Ectodermal cell (in vitro differentiated cells): ENCODE results near the gene FOXL3.
"Not testable (repeated sequence)": the region's sequence is repeated elsewhere in the genome, so short reads cannot be mapped to it uniquely, and the experiment has no call there.

Experiments
- H3K27ac ChIP-seq: 2 replicates; pipeline ENCODE4 v1.7.0; 2013; ENCODE audit warnings: mild to moderate bottlenecking, low read depth, low read length; ENCODE audit not compliant: insufficient read depth, poor library complexity, severe bottlenecking
- H3K27me3 ChIP-seq: 2 replicates; pipeline ENCODE4 v1.7.0; 2013; ENCODE audit warnings: mild to moderate bottlenecking, low read length; ENCODE audit not compliant: insufficient read depth, control insufficient read depth, poor library complexity, severe bottlenecking
- H3K36me3 ChIP-seq: one replicate; pipeline ENCODE4 v1.7.0; 2013; ENCODE audit warnings: low read length; ENCODE audit not compliant: control insufficient read depth, insufficient read depth
- H3K4me1 ChIP-seq: one replicate; pipeline ENCODE4 v1.7.0; 2013; ENCODE audit warnings: low read length; ENCODE audit not compliant: control insufficient read depth, insufficient read depth
- H3K4me3 ChIP-seq: 2 replicates; pipeline ENCODE4 v1.7.0; 2013; ENCODE audit warnings: low read depth, low read length, control low read depth; ENCODE audit not compliant: insufficient read depth
- H3K9me3 ChIP-seq: 2 replicates; pipeline ENCODE4 v1.7.0; 2013; ENCODE audit warnings: mild to moderate bottlenecking, low read length, moderate library complexity; ENCODE audit not compliant: control insufficient read depth
- WGBS, 2 experiments: methylation state at CpG; one replicate each; pipeline ENCODE4 v1.1.7; 2013; ENCODE audit warnings: missing lambda C conversion rate in 2 of 2; 5-methylcytosine and 5-hydroxymethylcytosine counted together

The FOXL3 gene

DNA sequence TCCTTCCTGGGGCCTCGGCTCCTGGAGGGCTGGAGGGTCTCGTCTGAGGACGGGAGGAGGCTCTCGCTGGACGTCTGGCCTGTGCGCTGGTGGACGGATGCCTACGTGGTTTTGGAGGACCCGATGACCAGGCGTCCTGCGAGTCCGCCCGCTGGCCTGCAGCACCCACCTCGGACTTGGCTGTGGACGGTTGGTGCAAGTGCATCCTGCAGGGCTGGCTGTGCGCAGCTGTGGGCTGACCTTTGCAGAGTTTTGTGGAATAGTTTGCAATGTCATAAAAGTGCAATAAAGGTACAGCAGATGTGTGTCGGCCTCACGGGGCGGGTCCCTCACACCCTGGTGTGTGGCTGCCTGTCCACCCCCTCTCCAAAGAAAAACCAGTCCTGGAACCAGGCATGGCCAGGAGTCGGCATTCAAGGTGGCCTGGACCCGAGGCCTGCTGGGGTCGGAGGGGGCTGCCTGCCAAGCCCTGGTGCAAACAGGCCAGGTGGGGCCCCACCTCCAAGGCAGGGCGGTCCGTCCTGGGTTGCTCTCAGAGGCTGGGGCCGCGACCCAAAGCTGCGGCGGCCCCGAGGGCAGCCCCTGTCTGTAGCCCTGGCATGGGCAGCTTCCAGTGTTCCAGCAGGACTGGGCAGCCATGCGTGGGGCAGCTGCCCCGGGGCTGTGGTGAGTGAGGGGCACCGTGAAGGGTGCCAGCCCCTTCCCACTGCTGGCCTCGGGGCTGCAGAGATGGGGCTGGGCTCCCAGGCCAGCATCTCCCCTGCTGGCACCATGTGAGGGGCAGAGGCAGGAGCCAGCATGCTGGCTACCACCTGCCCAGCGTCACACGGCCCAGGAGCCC, 29.3 kb upstream of the FOXL3 start:
- Histone ChIP-seq H3K27ac (no peak overlapping the region), H3K4me3 (no peak overlapping the region), H3K36me3 (no peaks in the 10 kb centered on the region), H3K4me1 (no peaks in the 10 kb centered on the region), H3K9me3 (peaks cover 2% of the 10 kb centered on the region), H3K27me3 (no peaks in the 10 kb centered on the region)
- 90% methylated on average over 35 of the region's 35 CpGs for WGBS, 2 experiments

DNA sequence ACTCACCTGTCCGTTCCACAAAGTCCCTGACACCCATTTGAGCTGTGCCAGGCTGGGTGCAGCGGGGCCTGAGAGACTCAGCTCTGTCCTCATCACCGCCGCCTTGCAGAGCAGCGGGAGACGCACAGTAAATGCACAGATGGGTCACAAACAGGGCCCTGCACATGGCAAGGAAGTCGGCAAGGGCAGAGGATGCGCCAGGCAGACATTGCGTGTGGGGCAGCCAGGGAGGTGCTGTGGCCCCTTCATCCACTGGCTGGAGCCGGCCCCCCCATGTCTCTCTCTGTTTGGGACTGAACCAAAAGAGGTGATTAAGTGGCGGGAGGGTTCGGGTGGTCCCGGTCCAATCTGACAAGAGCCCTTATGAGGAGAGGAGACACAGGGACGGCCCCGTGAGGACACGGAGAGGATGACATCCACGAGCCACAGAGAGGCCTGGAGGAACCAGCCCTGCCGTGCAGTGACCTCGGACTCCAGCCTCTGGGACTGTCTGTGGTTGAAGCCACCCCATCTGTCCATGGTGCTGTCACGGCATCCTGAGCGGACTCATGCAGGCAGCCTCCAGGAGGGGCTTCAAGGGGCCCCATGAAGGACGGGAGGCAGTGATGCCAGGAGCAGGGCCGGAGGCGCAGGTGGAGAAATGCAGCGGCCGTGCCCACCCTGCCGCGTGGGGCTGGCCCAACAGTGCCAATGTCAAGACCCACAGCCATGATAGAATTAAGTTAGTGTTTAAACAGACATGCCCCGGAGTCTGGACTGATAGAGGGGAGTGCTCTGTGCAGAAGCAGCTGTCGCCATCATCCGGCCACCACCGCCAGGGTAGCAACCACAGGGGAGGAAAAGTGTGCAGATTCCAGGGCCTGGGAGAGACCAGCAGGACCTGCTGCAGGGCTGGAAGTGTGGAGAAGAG, 28.4 kb upstream of the FOXL3 start:
- WGBS, 2 experiments = 89 to 90% methylated on average over 32 of the region's 32 CpGs

DNA sequence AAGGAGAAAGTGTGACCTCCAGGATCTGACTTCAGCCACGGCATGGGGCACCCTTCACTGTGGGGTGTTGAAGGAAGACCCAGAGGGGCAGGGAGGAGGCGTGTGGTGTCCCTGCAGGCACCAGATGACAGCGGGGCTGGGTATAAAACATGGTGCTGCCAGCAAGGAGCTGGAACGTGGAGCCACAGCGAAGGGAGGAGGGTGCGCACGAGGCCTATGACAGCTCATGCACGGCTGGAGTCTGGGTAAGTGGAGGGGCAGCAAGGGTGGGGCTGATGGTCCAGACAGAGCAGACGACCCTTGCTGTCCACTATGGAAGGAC, 27.8 kb upstream of the FOXL3 start:
- H3K27ac ChIP-seq = no peak overlapping the region
- H3K4me1 ChIP-seq = no peaks in the 10 kb centered on the region
- no peaks in the 10 kb centered on the region for H3K27me3 ChIP-seq
- H3K4me3 ChIP-seq = no peak overlapping the region
- no peaks in the 10 kb centered on the region for H3K36me3 ChIP-seq
- H3K9me3 ChIP-seq = peaks cover 2% of the 10 kb centered on the region
- WGBS, 2 experiments = 95 to 96% methylated on average over 9 of the region's 9 CpGs

More for the DNA sequence above, 28.4 kb upstream of the FOXL3 start:
- no peaks in the 10 kb centered on the region for H3K4me1 ChIP-seq
- H3K9me3 ChIP-seq = peaks cover 2% of the 10 kb centered on the region
- H3K36me3 ChIP-seq = no peaks in the 10 kb centered on the region
- H3K4me3 ChIP-seq = no peak overlapping the region
- H3K27me3 ChIP-seq = no peaks in the 10 kb centered on the region
- no peak overlapping the region for H3K27ac ChIP-seq

DNA sequence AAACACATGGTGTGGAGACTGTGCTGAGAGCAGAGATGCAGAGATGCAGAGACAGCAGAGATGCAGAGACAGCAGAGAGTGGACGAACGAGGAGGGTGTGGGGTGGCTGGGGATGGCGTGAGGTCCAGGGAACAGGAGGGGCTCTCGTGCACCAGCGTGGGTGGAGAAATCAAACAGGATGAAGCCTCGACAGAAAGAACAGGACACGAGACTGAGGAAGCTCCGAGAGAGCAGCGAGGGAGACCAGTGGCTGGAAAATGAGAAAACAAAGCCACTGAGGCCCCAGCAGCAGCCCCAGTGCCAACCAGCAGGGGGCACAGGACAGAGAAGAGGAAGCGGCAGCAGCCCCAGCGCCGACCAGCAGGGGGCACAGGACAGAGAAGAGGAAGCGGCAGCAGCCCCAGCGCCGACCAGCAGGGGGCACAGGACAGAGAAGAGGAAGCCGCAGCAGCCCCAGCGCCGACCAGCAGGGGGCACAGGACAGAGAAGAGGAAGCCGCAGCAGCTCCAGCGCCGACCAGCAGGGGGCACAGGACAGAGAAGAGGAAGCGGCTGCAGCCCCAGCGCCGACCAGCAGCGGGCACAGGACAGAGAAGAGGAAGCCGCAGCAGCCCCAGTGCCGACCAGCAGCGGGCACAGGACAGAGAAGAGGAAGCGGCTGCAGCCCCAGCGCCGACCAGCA, 27.2 kb upstream of the FOXL3 start:
- H3K27ac ChIP-seq = not testable (repeated sequence)

DNA sequence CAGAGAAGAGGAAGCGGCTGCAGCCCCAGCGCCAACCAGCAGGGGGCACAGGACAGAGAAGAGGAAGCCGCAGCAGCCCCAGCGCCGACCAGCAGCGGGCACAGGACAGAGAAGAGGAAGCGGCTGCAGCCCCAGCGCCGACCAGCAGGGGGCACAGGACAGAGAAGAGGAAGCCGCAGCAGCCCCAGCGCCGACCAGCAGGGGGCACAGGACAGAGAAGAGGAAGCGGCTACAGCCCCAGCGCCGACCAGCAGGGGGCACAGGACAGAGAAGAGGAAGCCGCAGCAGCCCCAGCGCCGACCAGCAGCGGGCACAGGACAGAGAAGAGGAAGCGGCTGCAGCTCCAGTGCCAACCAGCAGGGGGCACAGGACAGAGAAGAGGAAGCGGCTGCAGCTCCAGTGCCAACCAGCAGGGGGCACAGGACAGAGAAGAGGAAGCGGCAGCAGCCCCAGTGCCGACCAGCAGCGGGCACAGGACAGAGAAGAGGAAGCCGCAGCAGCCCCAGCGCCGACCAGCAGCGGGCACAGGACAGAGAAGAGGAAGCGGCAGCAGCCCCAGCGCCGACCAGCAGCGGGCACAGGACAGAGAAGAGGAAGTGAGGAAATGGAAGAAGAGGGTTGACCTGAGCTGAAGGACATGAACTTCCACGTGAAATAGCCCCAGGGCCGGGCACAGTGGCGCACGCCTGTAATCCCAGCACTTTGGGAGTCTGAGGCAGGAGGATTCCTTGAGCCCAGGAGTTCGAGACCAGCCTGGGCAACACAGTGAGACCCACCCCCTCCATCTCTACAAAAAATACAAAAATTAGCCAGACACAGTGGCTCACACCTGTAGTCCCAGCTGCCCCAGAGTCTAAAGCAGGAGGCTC, 26.3 kb upstream of the FOXL3 start:
- H3K36me3 ChIP-seq, H3K9me3 ChIP-seq, H3K27me3 ChIP-seq, H3K4me3 ChIP-seq, H3K27ac ChIP-seq, H3K4me1 ChIP-seq: not testable (repeated sequence)
- WGBS, 2 experiments = 79 to 89% methylated on average over 12 to 21 of the region's 37 CpGs

More for the DNA sequence above, 27.2 kb upstream of the FOXL3 start:
- not testable (repeated sequence) for H3K4me3 ChIP-seq, H3K4me1 ChIP-seq, H3K27me3 ChIP-seq, H3K36me3 ChIP-seq, H3K9me3 ChIP-seq
- 85% methylated on average over 25 of the region's 31 CpGs for WGBS, 2 experiments

DNA sequence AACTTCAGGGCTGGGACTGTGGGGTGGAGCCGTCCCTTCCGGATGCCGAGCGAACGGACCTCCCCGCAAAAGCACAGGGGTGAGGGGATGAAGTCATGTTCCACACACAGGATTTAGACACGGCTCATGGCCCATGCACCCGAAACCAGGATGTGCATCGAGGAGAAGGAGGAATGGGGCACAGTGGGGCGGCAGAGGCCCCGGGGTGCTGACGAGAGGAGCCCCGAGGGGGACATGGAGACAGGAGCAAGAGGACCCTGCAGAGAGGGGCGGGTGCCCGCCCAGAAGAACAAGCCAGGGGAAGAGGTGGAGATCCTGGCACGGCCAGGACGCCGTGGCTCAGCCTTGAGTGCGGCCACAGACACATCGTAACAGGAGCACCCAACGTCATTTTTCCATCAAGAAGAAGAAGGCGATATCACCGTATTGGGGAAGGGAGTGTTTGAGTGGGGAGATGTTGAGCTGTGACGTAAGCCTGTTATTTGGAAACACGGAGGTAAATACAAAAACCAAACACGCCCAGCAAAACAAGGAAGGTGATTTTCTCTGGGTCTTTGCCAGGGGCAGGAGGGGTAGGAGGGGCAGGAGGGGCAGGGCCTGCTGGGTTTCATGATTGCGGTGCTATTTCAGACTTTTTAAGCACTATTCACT, 25.3 kb upstream of the FOXL3 start:
- H3K36me3 ChIP-seq = no peaks in the 10 kb centered on the region
- WGBS, 2 experiments = 93 to 94% methylated on average over 27 of the region's 27 CpGs
- no peaks in the 10 kb centered on the region for H3K4me1 ChIP-seq
- H3K27me3 ChIP-seq = no peaks in the 10 kb centered on the region
- no peak overlapping the region for H3K4me3 ChIP-seq
- H3K27ac ChIP-seq = no peak overlapping the region
- H3K9me3 ChIP-seq = peaks cover 2% of the 10 kb centered on the region

DNA sequence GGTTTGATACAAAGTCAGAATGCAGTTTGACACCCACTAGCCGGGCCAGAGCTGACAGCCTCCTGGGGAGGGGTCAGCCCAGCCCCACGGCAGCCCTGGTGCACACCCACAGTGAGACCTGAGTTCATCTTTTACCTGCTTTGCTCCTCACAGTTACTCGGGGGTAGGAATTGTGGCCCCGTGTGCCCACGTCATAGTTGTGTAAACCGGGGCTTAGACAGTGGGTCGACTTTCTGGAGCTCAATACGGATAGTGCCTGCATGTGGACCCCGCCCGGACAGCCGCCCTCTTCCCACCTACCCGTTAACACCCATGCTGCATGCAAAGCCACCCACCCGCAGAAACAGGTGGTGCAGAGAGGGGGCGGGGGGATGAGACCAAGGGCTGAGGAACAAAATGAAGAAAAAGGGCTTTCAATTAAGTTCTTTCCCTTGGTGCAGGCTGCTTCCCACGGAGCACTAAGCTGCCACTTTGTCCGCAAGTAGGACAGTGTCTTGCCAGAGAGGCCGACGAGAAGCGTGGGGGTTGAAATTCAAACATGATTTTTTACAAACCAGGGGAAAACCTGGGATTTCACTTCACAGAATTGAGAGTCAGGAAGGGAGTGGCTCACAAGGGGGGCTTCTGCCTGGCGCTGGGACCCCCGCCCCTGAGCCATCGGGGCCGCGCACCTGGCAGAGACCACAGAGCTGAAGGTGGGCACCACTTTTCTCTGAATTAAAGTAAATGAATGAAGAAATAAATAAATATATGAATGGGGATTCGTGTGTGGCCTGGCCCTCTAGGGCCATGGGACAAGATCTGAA, 24.6 kb upstream of the FOXL3 start:
- H3K27me3 ChIP-seq = no peaks in the 10 kb centered on the region
- no peak overlapping the region for H3K27ac ChIP-seq
- peaks cover 2% of the 10 kb centered on the region for H3K9me3 ChIP-seq
- H3K4me1 ChIP-seq = no peaks in the 10 kb centered on the region
- no peaks in the 10 kb centered on the region for H3K36me3 ChIP-seq
- 88 to 89% methylated on average over 25 of the region's 25 CpGs for WGBS, 2 experiments
- H3K4me3 ChIP-seq = no peak overlapping the region

DNA sequence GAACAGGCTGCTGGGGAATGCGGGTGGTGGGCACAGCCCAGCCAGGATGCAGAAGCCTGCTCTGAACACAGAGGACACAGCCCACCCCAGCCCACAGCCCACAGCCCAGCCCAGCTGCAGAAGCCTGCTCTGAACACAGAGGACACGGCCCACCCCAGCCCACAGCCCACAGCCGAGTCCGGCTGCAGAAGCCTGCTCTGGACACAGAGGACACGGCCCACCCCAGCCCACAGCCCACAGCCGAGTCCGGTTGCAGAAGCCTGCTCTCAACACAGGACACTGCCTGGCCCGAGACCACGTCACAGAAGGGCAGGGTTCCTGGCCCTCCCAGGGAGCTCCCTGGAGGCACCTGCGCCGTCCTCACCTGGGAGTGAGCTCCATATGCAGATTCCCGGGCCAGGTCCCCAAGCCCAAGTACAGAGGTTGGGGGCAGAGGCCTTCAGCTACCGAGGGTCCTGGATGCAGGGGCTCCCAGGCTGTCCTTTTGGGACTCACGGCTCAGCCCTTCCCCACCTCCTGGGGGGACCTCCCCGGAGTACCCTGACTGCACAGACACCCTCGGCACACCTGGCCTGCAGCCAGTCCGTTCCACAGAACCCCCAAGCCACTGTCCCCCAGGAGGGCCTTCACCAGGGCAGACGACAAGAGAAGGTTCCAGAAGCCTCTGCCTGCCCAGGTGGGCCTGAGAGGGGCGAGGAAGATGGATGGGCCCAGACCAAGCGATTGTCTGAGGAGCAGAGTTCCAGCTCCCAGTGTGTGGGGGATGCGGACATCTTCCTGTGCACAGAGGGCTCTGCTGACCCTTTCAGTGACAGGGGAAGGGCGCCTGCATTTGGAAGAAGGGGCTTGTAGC, 23.7 kb upstream of the FOXL3 start:
- Histone ChIP-seq H3K4me3 (no peak overlapping the region), H3K36me3 (no peaks in the 10 kb centered on the region), H3K4me1 (no peaks in the 10 kb centered on the region), H3K27ac (no peak overlapping the region), H3K9me3 (peaks cover 2% of the 10 kb centered on the region), H3K27me3 (no peaks in the 10 kb centered on the region)
- 90 to 92% methylated on average over 22 of the region's 22 CpGs for WGBS, 2 experiments
